Ovary (tissue), 3 donors: ENCODE measurements around the gene DNMBP.

Experiments
- CTCF ChIP-seq, 3 donors: fragments of 450-650 bp in 2 of 3; fragments of 200-600 bp in 1 of 3; IDR thresholded peaks; one replicate each; pipeline versions ENCODE4 v1.5.1 to v1.8.0; 2016 to 2022; ENCODE audit warnings: antibody characterized with exemption in 3 of 3, mild to moderate bottlenecking in 1 of 3
- EP300 ChIP-seq: sonication (generic); formaldehyde crosslinking; IDR thresholded peaks from one replicate; pipeline ENCODE4 v1.6.1; 2017; ENCODE audit warnings: antibody characterized with exemption
- POLR2A ChIP-seq: fragments of 450-650 bp; IDR thresholded peaks from one replicate; pipeline ENCODE4 v1.6.1; 2017; ENCODE audit warnings: antibody characterized with exemption, mild to moderate bottlenecking, moderate library complexity
- donor health status: DM: no; HTN: no; CAD: no.

- no peak for TF ChIP-seq CTCF (IDR thresholded peaks at IDR 0.05)
- TF ChIP-seq POLR2A: no peak
- no peak for TF ChIP-seq EP300
Measured at GRCh38 chr10:99916776-99917175, 93.0 kb downstream of the DNMBP start.
